OCI-LY3 (cell line): ENCODE data around the gene ABCC5.
"Not testable (repeated sequence)": the region's sequence is repeated elsewhere in the genome, so short reads cannot be mapped to it uniquely, and the experiment has no call there.

Experiments used
- CTCF ChIP-seq: fragments of 200-600, 300-600 bp; sonication (generic); IDR thresholded peaks from 2 replicates; pipeline ENCODE4 v1.5.1; 2014; ENCODE audit warnings: antibody characterized with exemption, low read length, low read depth
- EZH2phosphoT487 ChIP-seq: fragments of 200-600 bp; shearing (Covaris generic); IDR thresholded peaks from 2 replicates; pipeline ENCODE4 v1.6.1; 2018; ENCODE audit warnings: antibody characterized with exemption, mixed run types, low read depth

GRCh38 chr3:184038307-184038706 is 20.6 kb upstream of the ABCC5 start:
- not testable (repeated sequence) for TF ChIP-seq CTCF, EZH2phosphoT487
